Gastroesophageal sphincter (tissue), 4 donors: Measurements from ENCODE around the gene TMEM163. TPM values are rescaled to one million over a fixed set of nuclear protein-coding genes. Genes with fewer than 3 reads are reported as not detected.

Source experiments
- ATAC-seq: fragments of 150-250 bp; one replicate; pipeline ENCODE4 v1.9.1; 2016; ENCODE audit warnings: mild to moderate bottlenecking, moderate library complexity
- H3K27ac ChIP-seq, 4 donors: fragments of 200-600 bp; sonication (generic) in 3 of 4; 1 replicate in 3 of 4; 2 replicates in 1 of 4; pipeline ENCODE4 v1.5.1; 2016 to 2019
- H3K27me3 ChIP-seq: fragments of 200-600 bp; sonication (generic); one replicate; pipeline ENCODE4 v1.5.1; 2019
- H3K36me3 ChIP-seq, 2 donors: fragments of 200-600 bp; sonication (generic); one replicate each; pipeline ENCODE4 v1.5.1; 2019; ENCODE audit warnings: control low read depth in 1 of 2
- H3K4me1 ChIP-seq, 3 donors: fragments of 200-600 bp; sonication (generic); 1 replicate in 2 of 3; 2 replicates in 1 of 3; pipeline ENCODE4 v1.5.1; 2016 to 2019; ENCODE audit warnings: control low read depth in 2 of 3
- H3K4me3 ChIP-seq, 2 donors: fragments of 200-600 bp; sonication (generic); one replicate each; pipeline ENCODE4 v1.5.1; 2019; ENCODE audit warnings: mild to moderate bottlenecking in 1 of 2, moderate library complexity in 1 of 2
- H3K9me3 ChIP-seq, 3 donors: fragments of 200-600 bp; sonication (generic); one replicate each; pipeline ENCODE4 v1.5.1; 2017 to 2019; ENCODE audit warnings: control low read depth in 2 of 3
- EP300 ChIP-seq: sonication (generic); formaldehyde crosslinking; IDR thresholded peaks from one replicate; pipeline ENCODE4 v1.6.1; 2017; ENCODE audit warnings: antibody characterized with exemption, mild to moderate bottlenecking
- POLR2A ChIP-seq, 2 donors: fragments of 450-650 bp; IDR thresholded peaks; one replicate each; pipeline ENCODE4 v1.6.1; 2017; ENCODE audit warnings: antibody characterized with exemption in 2 of 2, mild to moderate bottlenecking in 2 of 2, moderate library complexity in 1 of 2
- POLR2AphosphoS5 ChIP-seq: sonication (generic); formaldehyde crosslinking; IDR thresholded peaks from one replicate; pipeline ENCODE4 v1.6.1; 2017; ENCODE audit warnings: antibody characterized with exemption
- WGBS, 2 donors: methylation state at CpG; one replicate each; pipeline ENCODE4 v1.1.5; 2018; ENCODE audit warnings: low coverage in 1 of 2; 5-methylcytosine and 5-hydroxymethylcytosine counted together
- total RNA-seq, 4 donors: library from RNA; depleted of rRNA; stranded (reverse); fragments of >200 nt; gene quantifications; one replicate each; pipeline ENCODE4 v1.1.0, GENCODE V29; 2016
- TF ChIP-seq, protein P1 (sequence below), 4 experiments: fragments of 200-600 bp in 2 of 4; fragments of 450-650 bp in 2 of 4; sonication (generic) in 1 of 4; IDR thresholded peaks; one replicate each; pipeline ENCODE4 v1.5.1; 2017 to 2019; ENCODE audit warnings: antibody characterized with exemption in 4 of 4, mild to moderate bottlenecking in 2 of 4, moderate library complexity in 2 of 4

Gene TMEM163
- total RNA-seq, 4 donors from 2014 or later, result 0.27 to 2.5 (median 0.60) TPM

GRCh38 chr2:134453476-134453875 lies 265.3 kb downstream of the TMEM163 start:
- Histone ChIP-seq H3K4me1 (no peaks in the 10 kb centered on the region), H3K27me3 (no peaks in the 10 kb centered on the region), H3K9me3 (no peaks in the 10 kb centered on the region), H3K4me3 (no peak overlapping the region), H3K36me3 (peaks cover 0 to 24% of the 10 kb centered on the region in 2 donors), H3K27ac (no peak overlapping the region)
- 85 to 96% methylated on average over 3 to 4 of the region's 4 CpGs for WGBS, 2 donors
- no peak for ATAC-seq
- no peak for TF ChIP-seq POLR2A (IDR thresholded peaks at IDR 0.05)
- TF ChIP-seq, protein P1, sequence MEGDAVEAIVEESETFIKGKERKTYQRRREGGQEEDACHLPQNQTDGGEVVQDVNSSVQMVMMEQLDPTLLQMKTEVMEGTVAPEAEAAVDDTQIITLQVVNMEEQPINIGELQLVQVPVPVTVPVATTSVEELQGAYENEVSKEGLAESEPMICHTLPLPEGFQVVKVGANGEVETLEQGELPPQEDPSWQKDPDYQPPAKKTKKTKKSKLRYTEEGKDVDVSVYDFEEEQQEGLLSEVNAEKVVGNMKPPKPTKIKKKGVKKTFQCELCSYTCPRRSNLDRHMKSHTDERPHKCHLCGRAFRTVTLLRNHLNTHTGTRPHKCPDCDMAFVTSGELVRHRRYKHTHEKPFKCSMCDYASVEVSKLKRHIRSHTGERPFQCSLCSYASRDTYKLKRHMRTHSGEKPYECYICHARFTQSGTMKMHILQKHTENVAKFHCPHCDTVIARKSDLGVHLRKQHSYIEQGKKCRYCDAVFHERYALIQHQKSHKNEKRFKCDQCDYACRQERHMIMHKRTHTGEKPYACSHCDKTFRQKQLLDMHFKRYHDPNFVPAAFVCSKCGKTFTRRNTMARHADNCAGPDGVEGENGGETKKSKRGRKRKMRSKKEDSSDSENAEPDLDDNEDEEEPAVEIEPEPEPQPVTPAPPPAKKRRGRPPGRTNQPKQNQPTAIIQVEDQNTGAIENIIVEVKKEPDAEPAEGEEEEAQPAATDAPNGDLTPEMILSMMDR (IDR thresholded peaks at IDR 0.05), result no peak
- TF ChIP-seq EP300, result no peak
- no peak for TF ChIP-seq POLR2AphosphoS5

GRCh38 chr2:134452042-134452733 lies 266.6 kb downstream of the TMEM163 start:
- no peaks in the 10 kb centered on the region for H3K4me1 ChIP-seq
- no peak overlapping the region for H3K27ac ChIP-seq
- TF ChIP-seq EP300 (no peak), POLR2A (IDR thresholded peaks at IDR 0.05) (no peak), POLR2AphosphoS5 (no peak)
- TF ChIP-seq, protein P1 (IDR thresholded peaks at IDR 0.05), result no peak
- peaks cover 0 to 35% of the 10 kb centered on the region in 2 donors for H3K36me3 ChIP-seq
- ATAC-seq, result no peak
- no peak overlapping the region for H3K4me3 ChIP-seq
- WGBS, 2 donors, result 86 to 87% methylated on average over 4 to 5 of the region's 9 CpGs
- no peaks in the 10 kb centered on the region for H3K9me3 ChIP-seq
- no peaks in the 10 kb centered on the region for H3K27me3 ChIP-seq

- H3K4me1 ChIP-seq, result no peaks in the 10 kb centered on the region
- TF ChIP-seq EP300, result no peak
- TF ChIP-seq, protein P1 (IDR thresholded peaks at IDR 0.05), result no peak
- no peak for TF ChIP-seq POLR2A (IDR thresholded peaks at IDR 0.05)
- TF ChIP-seq POLR2AphosphoS5, result no peak
- 100% methylated on average over 1 of the region's 2 CpGs; no CpG with 5 or more reads in 1 of the 2 donors for WGBS, 2 donors
- no peak overlapping the region for H3K27ac ChIP-seq
- H3K27me3 ChIP-seq, result no peaks in the 10 kb centered on the region
- no peak overlapping the region for H3K4me3 ChIP-seq
- peaks cover 0 to 33% of the 10 kb centered on the region in 2 donors for H3K36me3 ChIP-seq
- ATAC-seq, result no peak
- H3K9me3 ChIP-seq, result no peaks in the 10 kb centered on the region
Observed at GRCh38 chr2:134451347-134451630, 267.5 kb downstream of the TMEM163 start.

- H3K9me3 ChIP-seq, result no peaks in the 10 kb centered on the region
- no peak overlapping the region for H3K27ac ChIP-seq
- 97% methylated on average over 6 of the region's 15 CpGs; no CpG with 5 or more reads in 1 of the 2 donors for WGBS, 2 donors
- H3K27me3 ChIP-seq, result no peaks in the 10 kb centered on the region
- peaks cover 0 to 44% of the 10 kb centered on the region in 2 donors for H3K36me3 ChIP-seq
- TF ChIP-seq, protein P1 (IDR thresholded peaks at IDR 0.05), result no peak
- no peak for TF ChIP-seq POLR2AphosphoS5
- no peak for TF ChIP-seq EP300
- TF ChIP-seq POLR2A (IDR thresholded peaks at IDR 0.05), result no peak
- H3K4me1 ChIP-seq, result peaks cover 0 to 5% (median 0%) of the 10 kb centered on the region in 3 donors
- no peak for ATAC-seq
- H3K4me3 ChIP-seq, result no peak overlapping the region
Observed at GRCh38 chr2:134449751-134450513, 268.9 kb downstream of the TMEM163 start.

- ATAC-seq, result no peak
- H3K9me3 ChIP-seq, result no peaks in the 10 kb centered on the region
- peaks cover 0 to 5% (median 0%) of the 10 kb centered on the region in 3 donors for H3K4me1 ChIP-seq
- TF ChIP-seq, protein P1 (IDR thresholded peaks at IDR 0.05), result no peak
- no peak for TF ChIP-seq POLR2AphosphoS5
- no peak for TF ChIP-seq EP300
- no peak for TF ChIP-seq POLR2A (IDR thresholded peaks at IDR 0.05)
- WGBS, 2 donors, result 90 to 100% methylated on average over 2 to 4 of the region's 7 CpGs
- no peak overlapping the region for H3K27ac ChIP-seq
- peaks cover 0 to 51% of the 10 kb centered on the region in 2 donors for H3K36me3 ChIP-seq
- no peak overlapping the region for H3K4me3 ChIP-seq
- H3K27me3 ChIP-seq, result no peaks in the 10 kb centered on the region
Observed at GRCh38 chr2:134449157-134449556, 269.6 kb downstream of the TMEM163 start.
